NCI-H2227 treated with DMSO at 0.1 percent for 48 hours (cell line): ENCODE results near the gene MYO3A.

Experiments
- DNase-seq: peaks from one replicate; lab custom pipeline; 2025; lab: John Stamatoyannopoulos, UW

Gene MYO3A

GRCh38 chr10:26215935-26216584 lies 282.0 kb downstream of the MYO3A start:
- peak; percentile 51 for DNase-seq

- no peak for DNase-seq
These were observed 282.8 kb downstream of the MYO3A start, which contains the start of gene GAD2 for GRCh38 chr10:26216585-26217395. GAD2 (plus strand) TSS chr10:26216774; CDS start chr10:26216810, 36 bp downstream.

DNA sequence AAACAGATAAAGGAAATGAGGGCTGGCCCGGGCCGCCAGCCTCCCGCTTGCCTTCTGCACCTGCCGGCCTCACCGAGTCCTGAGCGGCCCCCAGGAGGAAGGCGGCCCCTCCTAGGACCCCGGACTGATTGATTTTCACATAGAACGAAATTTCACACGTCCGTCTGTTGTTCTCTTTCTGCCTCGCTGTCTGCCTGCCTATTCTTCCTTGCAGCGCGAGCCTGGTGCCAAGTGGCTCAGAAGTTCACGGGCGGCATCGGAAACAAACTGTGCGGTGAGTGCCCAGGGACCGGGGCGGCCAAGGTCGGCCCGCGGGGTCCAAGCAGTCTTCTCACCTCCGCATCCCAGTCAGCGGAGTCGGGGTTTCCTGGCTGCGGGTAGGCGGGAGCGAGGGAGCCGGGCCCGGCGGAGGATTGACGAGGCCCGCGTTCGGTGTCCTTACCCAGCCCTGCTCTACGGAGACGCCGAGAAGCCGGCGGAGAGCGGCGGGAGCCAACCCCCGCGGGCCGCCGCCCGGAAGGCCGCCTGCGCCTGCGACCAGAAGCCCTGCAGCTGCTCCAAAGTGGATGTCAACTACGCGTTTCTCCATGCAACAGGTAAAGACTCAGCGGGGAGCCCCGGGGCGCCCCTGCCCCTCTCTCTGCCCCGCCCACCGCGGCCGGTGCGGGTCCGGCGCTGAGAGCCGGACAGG lies 283.5 kb downstream of the MYO3A start:
- peak; percentile 78 for DNase-seq

GRCh38 chr10:26219676-26220075 lies 285.6 kb downstream of the MYO3A start:
- DNase-seq: peak; percentile 31

DNA sequence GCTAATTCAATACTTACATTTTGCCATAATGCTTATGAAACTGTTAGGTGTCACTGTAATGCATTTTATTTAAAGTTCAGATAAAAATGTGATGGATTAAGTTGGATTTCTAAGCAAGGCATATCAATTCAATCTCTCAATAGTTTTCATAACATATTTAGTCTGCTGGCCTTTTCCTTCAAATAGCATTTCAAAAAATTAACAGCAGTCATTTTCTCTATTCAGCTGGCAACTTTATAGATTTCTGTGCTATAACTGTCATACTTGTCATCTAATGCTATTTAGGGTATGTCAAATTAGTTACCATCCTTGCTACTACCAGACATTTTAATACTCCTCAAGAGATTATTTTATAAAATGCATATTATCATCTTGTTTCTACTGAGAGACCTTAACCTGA lies 286.9 kb downstream of the MYO3A start:
- DNase-seq: no peak

- DNase-seq: peak; percentile 50
These were observed 287.5 kb downstream of the MYO3A start for GRCh38 chr10:26221541-26221940.

GRCh38 chr10:26222563-26222962 lies 288.5 kb downstream of the MYO3A start:
- DNase-seq: no peak

GRCh38 chr10:26225322-26225721 lies 291.3 kb downstream of the MYO3A start:
- DNase-seq: no peak

GRCh38 chr10:26227786-26228185 lies 293.8 kb downstream of the MYO3A start:
- DNase-seq: no peak

GRCh38 chr10:26232174-26232573 lies 298.1 kb downstream of the MYO3A start:
- DNase-seq: no peak

DNA sequence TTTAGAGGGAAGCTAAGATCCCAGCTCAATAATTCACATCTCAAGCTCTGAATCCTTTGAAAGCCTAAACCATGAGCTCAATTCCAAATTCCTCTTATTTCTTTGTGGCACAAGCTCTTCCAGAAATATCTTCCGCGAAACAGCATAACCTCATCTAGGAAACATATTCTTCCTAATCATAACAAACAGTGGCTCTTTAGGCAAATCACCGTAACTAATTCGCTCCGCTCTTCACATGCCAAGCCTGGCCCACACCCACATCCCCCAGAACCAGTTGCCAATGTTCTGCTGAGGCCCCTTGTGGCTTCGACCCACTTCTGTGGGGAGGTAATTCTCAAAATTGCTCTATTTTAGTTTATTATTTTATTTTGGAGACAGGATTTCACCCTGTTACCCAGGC lies 301.7 kb downstream of the MYO3A start:
- no peak for DNase-seq

DNA sequence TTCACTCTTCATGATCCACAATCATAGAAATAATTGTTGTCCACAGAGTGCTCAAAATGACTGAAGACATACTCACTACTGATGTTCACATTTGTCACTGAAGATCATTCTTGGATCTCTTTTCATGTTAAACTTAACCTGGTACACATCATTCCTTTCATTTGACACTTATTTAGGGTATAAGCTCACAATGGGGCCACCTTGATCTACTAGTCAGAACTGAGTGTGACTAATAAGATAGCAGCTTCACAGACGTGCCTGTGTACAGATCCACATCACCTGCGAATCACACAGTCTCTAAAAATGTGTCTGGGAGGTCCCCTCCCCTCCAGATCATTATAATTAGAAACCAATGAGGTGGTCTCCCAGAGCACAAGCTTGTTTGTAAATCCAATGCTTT lies 304.3 kb downstream of the MYO3A start:
- no peak for DNase-seq

DNA sequence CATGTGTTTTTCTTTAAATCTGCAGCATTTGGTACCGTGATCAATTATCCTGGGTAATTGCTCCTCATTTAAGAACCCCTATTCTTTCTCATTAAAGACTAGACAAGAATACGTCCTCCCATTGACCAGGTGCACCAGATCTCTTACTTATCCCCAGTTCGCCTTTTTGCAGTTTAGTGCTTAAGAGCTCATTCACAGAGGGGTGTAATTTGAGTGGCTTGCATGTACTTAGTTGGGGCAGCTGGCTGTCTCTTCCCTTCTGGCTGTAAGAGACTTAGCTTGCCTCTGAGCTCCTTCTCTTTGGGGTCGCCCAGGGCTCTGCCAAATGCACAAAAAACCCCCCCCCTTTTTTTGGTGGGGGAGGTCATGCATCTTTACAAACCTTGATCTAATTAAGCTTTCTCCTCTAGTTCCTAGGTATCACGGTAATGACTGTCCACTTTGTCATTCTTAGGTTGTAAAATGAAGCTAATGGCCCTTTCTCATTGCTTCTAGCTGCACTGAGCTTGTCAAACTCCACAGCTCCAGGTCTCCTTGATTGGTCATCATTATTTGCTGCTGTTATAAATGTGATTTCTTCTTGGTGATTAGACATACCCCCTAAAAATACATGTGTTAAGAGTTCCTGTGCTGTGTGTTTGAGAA lies 308.8 kb downstream of the MYO3A start:
- peak; percentile 85 for DNase-seq

- no peak for DNase-seq
These were observed 309.3 kb downstream of the MYO3A start for GRCh38 chr10:26243351-26243720.

DNA sequence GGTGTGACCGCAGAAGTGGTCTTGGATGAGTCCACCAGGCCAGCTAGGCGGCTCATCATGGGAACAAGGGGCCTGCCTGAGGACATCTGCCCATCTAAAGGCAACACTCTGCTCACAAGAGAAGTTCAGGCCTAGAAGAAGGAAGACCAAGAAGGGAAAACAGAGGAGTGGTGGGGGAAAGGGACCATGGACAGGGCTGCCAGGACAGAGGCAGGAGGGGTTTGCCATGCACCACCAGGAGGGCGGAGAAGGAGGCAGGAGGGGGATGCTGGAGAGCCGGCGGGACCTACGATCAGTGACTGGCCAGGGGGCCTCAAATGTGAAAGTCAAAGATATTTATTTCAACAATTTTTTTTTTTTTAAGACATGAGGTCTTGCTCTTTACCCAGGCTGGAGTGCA lies 315.7 kb downstream of the MYO3A start:
- DNase-seq: no peak

DNA sequence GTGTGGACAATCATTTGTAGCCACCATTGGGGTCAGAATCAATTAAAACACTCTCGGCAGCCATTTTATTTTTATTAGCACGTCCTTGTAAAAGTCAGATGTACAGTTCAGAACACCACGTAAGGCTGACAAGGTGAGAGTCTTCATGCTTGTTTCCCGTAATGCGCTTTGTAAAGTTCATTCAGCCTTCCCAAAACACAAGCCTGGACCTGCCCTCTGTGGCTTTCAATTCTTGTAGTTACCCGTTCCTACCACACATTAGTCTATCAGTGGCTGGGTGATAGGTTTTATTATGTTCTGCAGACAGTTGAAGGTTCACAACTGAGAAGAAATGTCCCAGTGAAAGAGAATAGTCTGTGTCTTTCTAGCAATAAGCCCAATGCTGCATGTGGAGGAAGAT lies 317.9 kb downstream of the MYO3A start:
- DNase-seq: no peak

DNA sequence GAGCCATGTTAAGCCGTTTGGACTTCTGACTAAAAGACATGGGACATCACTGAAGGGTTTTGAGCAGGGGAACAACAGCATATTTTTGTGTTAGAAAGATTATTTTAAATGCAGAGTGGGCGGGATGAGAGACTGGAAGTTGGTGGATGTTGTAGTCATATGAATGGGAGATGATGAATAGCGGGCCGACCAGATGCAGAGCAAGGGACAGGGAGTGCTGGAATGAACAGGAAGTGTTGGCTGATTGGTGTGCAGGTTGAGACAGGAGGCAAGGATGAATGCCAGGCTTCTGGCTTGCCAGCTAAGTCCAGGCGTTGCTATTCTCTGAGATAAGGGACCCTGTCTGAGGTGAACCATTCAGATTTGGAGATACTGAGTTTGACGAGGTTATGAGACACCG lies 320.6 kb downstream of the MYO3A start:
- no peak for DNase-seq

- DNase-seq: no peak
These were observed 325.3 kb downstream of the MYO3A start for GRCh38 chr10:26259341-26259740.
